Stimulated activated naive B cell treated with anti-CD40 and anti-IgM and Interleukin-4, amounts not matched to agents 10 μg/mL and 1 μg/mL and 100 μg/mL, for 72 hours (primary cell): ENCODE results near the gene CHPF.
A peak's percentile ranks its signal among the peaks of the same experiment; 100 is the strongest.

Experiments
- ATAC-seq, 2 donors: fragments of 150-1000 bp; cut with Tn5 transposase; replicated peaks; 2 replicates each; pipeline ENCODE4 v1.10.0; 2021; ENCODE audit warnings: moderate library complexity in 1 of 2
- DNase-seq: peaks from one replicate; pipeline ENCODE4 v3.0.0; 2021
- H3K27ac Mint-ChIP-seq: one replicate; pipeline ENCODE4 v1.8.0; 2022; ENCODE audit warnings: mild to moderate bottlenecking, mixed read lengths
- H3K27me3 Mint-ChIP-seq, 2 donors: one replicate each; pipeline ENCODE4 v1.8.0; 2022; ENCODE audit warnings: mixed read lengths in 2 of 2
- H3K36me3 Mint-ChIP-seq, 2 donors: one replicate each; pipeline ENCODE4 v1.8.0; 2022; ENCODE audit warnings: mixed read lengths in 2 of 2, mild to moderate bottlenecking in 1 of 2
- H3K4me1 Mint-ChIP-seq, 2 donors: one replicate each; pipeline ENCODE4 v1.8.0; 2022; ENCODE audit warnings: mixed read lengths in 2 of 2, mild to moderate bottlenecking in 1 of 2
- H3K4me3 Mint-ChIP-seq, 2 donors: one replicate each; pipeline ENCODE4 v1.8.0; 2022; ENCODE audit warnings: mild to moderate bottlenecking in 2 of 2, mixed read lengths in 2 of 2, moderate library complexity in 1 of 2
- H3K9me3 Mint-ChIP-seq, 2 donors: one replicate each; pipeline ENCODE4 v1.8.0; 2022; ENCODE audit warnings: mixed read lengths in 2 of 2, mild to moderate bottlenecking in 1 of 2

Gene CHPF

GRCh38 chr2:219538504-219538951 is 5.1 kb downstream of the CHPF start:
- no peaks in the 10 kb centered on the region for H3K9me3 Mint-ChIP-seq
- peaks cover 7 to 19% of the 10 kb centered on the region in 2 donors for H3K4me1 Mint-ChIP-seq
- peaks cover 24 to 36% of the 10 kb centered on the region in 2 donors for H3K36me3 Mint-ChIP-seq
- H3K27ac Mint-ChIP-seq, result no peak overlapping the region
- DNase-seq (no peak), ATAC-seq (no peak)
- peaks cover 47 to 80% of the 10 kb centered on the region in 2 donors for H3K27me3 Mint-ChIP-seq
- H3K4me3 Mint-ChIP-seq, result no peak overlapping the region

GRCh38 chr2:219537657-219538488 is 5.7 kb downstream of the CHPF start:
- no peaks in the 10 kb centered on the region for H3K9me3 Mint-ChIP-seq
- no peak for ATAC-seq
- peaks cover 24 to 36% of the 10 kb centered on the region in 2 donors for H3K36me3 Mint-ChIP-seq
- H3K4me1 Mint-ChIP-seq, result peaks cover 7 to 17% of the 10 kb centered on the region in 2 donors
- H3K27ac Mint-ChIP-seq, result no peak overlapping the region
- H3K27me3 Mint-ChIP-seq, result peaks cover 51 to 86% of the 10 kb centered on the region in 2 donors
- no peak for DNase-seq
- H3K4me3 Mint-ChIP-seq, result no peak overlapping the region

GRCh38 chr2:219536967-219537366 is 6.6 kb downstream of the CHPF start:
- H3K9me3 Mint-ChIP-seq, result no peaks in the 10 kb centered on the region
- peaks cover 57 to 83% of the 10 kb centered on the region in 2 donors for H3K27me3 Mint-ChIP-seq
- H3K36me3 Mint-ChIP-seq, result peaks cover 24 to 36% of the 10 kb centered on the region in 2 donors
- no peak overlapping the region for H3K4me3 Mint-ChIP-seq
- DNase-seq, result no peak
- H3K4me1 Mint-ChIP-seq, result peaks cover 2 to 8% of the 10 kb centered on the region in 2 donors
- ATAC-seq, result no peak
- no peak overlapping the region for H3K27ac Mint-ChIP-seq

- Mint-ChIP-seq H3K27me3 (peaks cover 60 to 83% of the 10 kb centered on the region in 2 donors), H3K4me1 (peaks cover 1 to 3% of the 10 kb centered on the region in 2 donors), H3K4me3 (no peak overlapping the region), H3K27ac (no peak overlapping the region), H3K9me3 (no peaks in the 10 kb centered on the region), H3K36me3 (peaks cover 23 to 34% of the 10 kb centered on the region in 2 donors)
- DNase-seq, result no peak
- no peak for ATAC-seq
Measured at GRCh38 chr2:219536425-219536824, 7.2 kb downstream of the CHPF start.

GRCh38 chr2:219533930-219534661 is 9.5 kb downstream of the CHPF start:
- H3K4me1 Mint-ChIP-seq, result peaks cover 3 to 8% of the 10 kb centered on the region in 2 donors
- H3K27ac Mint-ChIP-seq, result no peak overlapping the region
- no peak for ATAC-seq
- peaks cover 66 to 83% of the 10 kb centered on the region in 2 donors for H3K27me3 Mint-ChIP-seq
- no peak overlapping the region for H3K4me3 Mint-ChIP-seq
- no peaks in the 10 kb centered on the region for H3K9me3 Mint-ChIP-seq
- DNase-seq, result no peak
- peaks cover 10 to 13% of the 10 kb centered on the region in 2 donors for H3K36me3 Mint-ChIP-seq

- Mint-ChIP-seq H3K27me3 (peaks cover 69 to 84% of the 10 kb centered on the region in 2 donors), H3K9me3 (no peaks in the 10 kb centered on the region), H3K36me3 (peaks cover 3 to 4% of the 10 kb centered on the region in 2 donors), H3K27ac (no peak overlapping the region), H3K4me1 (peaks cover 3 to 8% of the 10 kb centered on the region in 2 donors), H3K4me3 (no peak overlapping the region)
- DNase-seq (no peak), ATAC-seq (no peak)
Measured at GRCh38 chr2:219532378-219532649, 11.3 kb downstream of the CHPF start.

- DNase-seq (no peak), ATAC-seq (no peak)
- H3K9me3 Mint-ChIP-seq, result no peaks in the 10 kb centered on the region
- no peaks in the 10 kb centered on the region for H3K36me3 Mint-ChIP-seq
- H3K27ac Mint-ChIP-seq, result no peak overlapping the region
- H3K4me1 Mint-ChIP-seq, result peaks cover 3 to 8% of the 10 kb centered on the region in 2 donors
- H3K4me3 Mint-ChIP-seq, result no peak overlapping the region
- H3K27me3 Mint-ChIP-seq, result peaks cover 69 to 84% of the 10 kb centered on the region in 2 donors
Measured at GRCh38 chr2:219531639-219532377, 11.8 kb downstream of the CHPF start.

GRCh38 chr2:219530048-219530963 is 13.3 kb downstream of the CHPF start:
- Mint-ChIP-seq H3K36me3 (no peaks in the 10 kb centered on the region), H3K27me3 (peaks cover 74 to 84% of the 10 kb centered on the region in 2 donors), H3K4me3 (no peak overlapping the region), H3K9me3 (no peaks in the 10 kb centered on the region), H3K4me1 (peaks cover 3 to 8% of the 10 kb centered on the region in 2 donors), H3K27ac (no peak overlapping the region)
- ATAC-seq (peak; percentile 92 to 96), DNase-seq (peak; percentile 77)

- H3K4me3 Mint-ChIP-seq, result no peak overlapping the region
- no peaks in the 10 kb centered on the region for H3K36me3 Mint-ChIP-seq
- peaks cover 79 to 89% of the 10 kb centered on the region in 2 donors for H3K27me3 Mint-ChIP-seq
- H3K27ac Mint-ChIP-seq, result no peak overlapping the region
- no peak for DNase-seq
- ATAC-seq, result no peak
- no peaks in the 10 kb centered on the region for H3K9me3 Mint-ChIP-seq
- peaks cover 6 to 16% of the 10 kb centered on the region in 2 donors for H3K4me1 Mint-ChIP-seq
Measured at GRCh38 chr2:219527472-219527871, 16.1 kb downstream of the CHPF start.

GRCh38 chr2:219527076-219527394 is 16.6 kb downstream of the CHPF start:
- ATAC-seq (no peak), DNase-seq (no peak)
- Mint-ChIP-seq H3K27ac (no peak overlapping the region), H3K9me3 (no peaks in the 10 kb centered on the region), H3K4me1 (peaks cover 7 to 18% of the 10 kb centered on the region in 2 donors), H3K27me3 (peaks cover 79 to 88% of the 10 kb centered on the region in 2 donors), H3K36me3 (no peaks in the 10 kb centered on the region), H3K4me3 (no peak overlapping the region)

- ATAC-seq (no peak), DNase-seq (no peak)
- Mint-ChIP-seq H3K27me3 (peaks cover 81 to 89% of the 10 kb centered on the region in 2 donors), H3K36me3 (no peaks in the 10 kb centered on the region), H3K9me3 (no peaks in the 10 kb centered on the region), H3K4me1 (peaks cover 12 to 23% of the 10 kb centered on the region in 2 donors), H3K27ac (no peak overlapping the region), H3K4me3 (no peak overlapping the region)
Measured at GRCh38 chr2:219526320-219527075, 17.1 kb downstream of the CHPF start.

- Mint-ChIP-seq H3K27me3 (peaks cover 78 to 89% of the 10 kb centered on the region in 2 donors), H3K4me1 (peaks cover 15 to 28% of the 10 kb centered on the region in 2 donors), H3K9me3 (no peaks in the 10 kb centered on the region), H3K4me3 (no peak overlapping the region), H3K36me3 (no peaks in the 10 kb centered on the region), H3K27ac (no peak overlapping the region)
- ATAC-seq, result no peak
- DNase-seq, result no peak
Measured at GRCh38 chr2:219525533-219526232, 17.9 kb downstream of the CHPF start.
